ENCODE data around the gene PRDM16. TPM values are rescaled to one million over a fixed set of nuclear protein-coding genes. Genes with fewer than 3 reads are reported as not detected.

Gene PRDM16
- total RNA-seq, 1 experiment from 2014 or later: not detected

GRCh38 chr1:3261007-3261968, 192.3 kb downstream of the PRDM16 start:
- no peak for DNase-seq (ENCODE audit: low read depth)

GRCh38 chr1:3261969-3262579, 193.1 kb downstream of the PRDM16 start:
- peak; percentile 30 for DNase-seq (ENCODE audit: low read depth)

DNA sequence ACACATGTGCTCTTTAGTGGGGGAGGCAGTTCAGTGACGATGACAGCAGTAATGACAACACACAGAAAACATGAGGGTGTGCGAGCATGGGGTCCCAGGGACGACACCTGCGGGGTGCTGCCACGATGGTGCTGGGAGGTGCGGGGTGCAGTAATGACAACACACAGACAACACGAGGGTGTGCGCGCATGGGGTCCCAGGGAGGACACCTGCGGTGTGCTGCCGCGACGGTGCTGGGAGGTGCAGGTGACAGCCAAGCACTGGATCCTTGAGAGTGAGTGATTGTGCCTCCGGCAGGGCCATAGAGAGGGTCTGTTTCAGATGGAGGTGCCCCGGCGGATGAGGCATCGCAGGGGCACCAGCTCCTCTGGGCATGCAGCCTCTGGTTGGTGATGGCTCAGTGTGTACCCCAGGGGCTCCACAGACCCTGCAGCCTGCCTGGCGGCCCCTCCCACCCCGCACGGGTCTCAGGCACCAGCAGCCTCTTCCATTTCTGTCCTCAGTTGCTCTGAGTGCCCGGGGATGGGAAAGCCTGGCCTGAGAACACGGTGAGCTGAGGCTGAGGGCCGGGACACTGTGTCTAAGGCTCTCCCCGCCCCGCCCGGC, 193.8 kb downstream of the PRDM16 start:
- DNase-seq (ENCODE audit: low read depth): no peak

DNA sequence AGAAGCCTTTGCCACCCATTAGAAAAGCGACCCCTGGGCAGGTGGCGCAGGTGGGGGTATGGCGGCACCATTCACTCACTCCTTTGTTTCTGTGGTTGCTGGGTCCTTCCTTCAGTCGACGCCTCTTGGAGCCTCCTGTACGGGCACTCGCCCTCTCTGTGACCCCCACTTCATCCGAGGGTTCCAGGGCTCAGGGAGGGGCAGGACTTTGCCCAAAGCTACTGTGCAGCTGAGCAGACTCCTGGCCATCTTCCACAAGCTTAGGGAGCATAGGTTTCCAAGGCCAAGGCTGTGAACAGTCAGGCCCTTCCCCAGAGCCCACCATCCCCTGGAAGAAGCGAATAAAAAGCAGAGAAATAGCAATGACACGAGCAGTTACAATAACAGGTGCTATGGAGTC, 194.8 kb downstream of the PRDM16 start:
- DNase-seq (ENCODE audit: low read depth): no peak

- DNase-seq (ENCODE audit: low read depth): no peak
Observed at GRCh38 chr1:3264456-3264855, 195.5 kb downstream of the PRDM16 start.

DNA sequence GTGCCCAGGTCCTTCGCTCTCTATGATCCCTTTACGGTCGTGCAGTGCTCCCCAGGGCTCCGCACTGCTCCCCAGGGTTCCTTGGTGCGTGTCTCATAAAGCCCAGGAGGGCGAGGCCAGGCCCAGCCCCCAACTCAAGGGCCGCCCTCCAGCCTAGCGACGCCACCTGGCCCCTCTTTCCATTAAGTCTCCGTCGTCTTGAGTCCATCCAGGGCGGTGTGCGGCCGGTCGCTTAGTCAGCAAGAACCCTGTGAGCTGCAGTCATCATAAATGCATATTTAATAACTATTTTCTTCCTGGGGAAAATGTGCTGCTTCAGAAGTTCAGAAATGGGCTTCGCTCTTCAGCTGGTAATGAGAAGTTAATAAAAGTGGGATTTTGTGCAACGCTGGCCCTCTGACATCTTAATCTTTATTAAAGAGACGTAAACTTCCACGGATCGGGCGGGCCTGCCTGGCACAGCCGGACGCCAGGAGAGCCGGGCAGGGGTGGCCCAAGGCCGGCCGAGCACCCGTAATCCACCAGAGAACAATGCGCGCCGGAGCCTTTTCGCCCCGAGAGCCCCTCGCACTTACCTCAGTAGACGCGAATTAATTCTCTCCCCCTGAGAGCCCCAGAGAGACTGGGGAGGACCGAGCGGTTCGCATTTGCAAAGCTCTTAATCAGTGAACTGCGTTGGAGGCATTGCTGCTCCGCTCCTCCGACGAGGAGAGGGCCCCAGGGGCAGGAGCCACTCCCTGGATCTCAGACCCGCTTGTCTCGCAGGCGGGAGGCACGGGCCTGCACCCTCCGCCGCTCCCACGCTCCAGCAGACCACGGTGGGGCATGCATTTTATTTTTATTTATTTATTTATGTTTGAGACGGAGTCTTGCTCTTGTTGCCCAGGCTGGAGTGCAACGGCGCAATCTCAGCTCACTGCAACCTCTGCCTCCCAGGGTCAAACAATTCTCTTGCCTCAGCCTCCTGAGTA, 197.1 kb downstream of the PRDM16 start:
- DNase-seq (ENCODE audit: low read depth): no peak

GRCh38 chr1:3266870-3267549, 198.0 kb downstream of the PRDM16 start:
- no peak for DNase-seq (ENCODE audit: low read depth)

GRCh38 chr1:3267550-3268270, 198.7 kb downstream of the PRDM16 start:
- no peak for DNase-seq (ENCODE audit: low read depth)

- DNase-seq (ENCODE audit: low read depth): no peak
Observed at GRCh38 chr1:3268281-3268680, 199.3 kb downstream of the PRDM16 start.

- no peak for DNase-seq (ENCODE audit: low read depth)
Observed at GRCh38 chr1:3270403-3271245, 201.6 kb downstream of the PRDM16 start.

DNA sequence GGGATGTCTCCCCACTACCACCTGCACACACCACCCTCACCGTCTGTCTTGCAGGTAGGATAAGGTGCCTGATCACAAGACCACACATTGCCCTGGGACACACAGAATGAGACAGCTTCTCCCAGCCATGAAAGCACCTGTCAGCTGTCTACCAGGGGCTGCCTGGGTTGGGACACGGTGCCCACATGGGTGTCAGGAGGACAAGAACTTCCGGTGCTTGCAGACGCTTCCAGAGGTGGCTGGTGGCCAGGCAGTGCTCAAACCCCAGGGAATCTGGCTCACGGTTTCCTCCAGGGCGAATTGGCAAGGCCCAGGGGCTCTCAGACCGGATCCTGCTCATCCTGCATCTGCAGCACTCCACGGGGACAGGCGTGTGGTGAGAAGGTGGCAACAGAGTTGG, 202.9 kb downstream of the PRDM16 start:
- no peak for DNase-seq (ENCODE audit: low read depth)

GRCh38 chr1:3272321-3273045, 203.5 kb downstream of the PRDM16 start:
- DNase-seq (ENCODE audit: low read depth): no peak

GRCh38 chr1:3273447-3273846, 204.4 kb downstream of the PRDM16 start:
- no peak for DNase-seq (ENCODE audit: low read depth)

DNA sequence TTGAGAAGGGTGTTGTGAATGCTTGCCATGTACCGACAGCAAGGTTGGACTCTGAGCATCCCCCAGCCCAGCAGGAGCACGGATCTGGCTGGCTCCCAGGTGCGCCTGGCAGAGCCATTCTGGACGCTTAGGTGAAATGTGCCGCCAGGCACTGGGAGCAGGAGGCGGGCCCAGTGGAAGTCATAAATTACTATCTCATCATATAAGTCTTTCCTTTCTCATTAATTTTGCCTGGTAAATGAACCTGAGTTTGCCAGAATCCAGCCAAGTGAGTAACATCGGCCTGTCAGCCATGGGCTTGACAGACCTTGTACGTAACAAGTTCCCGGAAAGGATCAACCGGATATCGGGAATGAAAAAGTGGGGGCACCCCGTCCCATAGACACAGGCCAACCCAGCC, 206.0 kb downstream of the PRDM16 start:
- DNase-seq (ENCODE audit: low read depth): no peak

DNA sequence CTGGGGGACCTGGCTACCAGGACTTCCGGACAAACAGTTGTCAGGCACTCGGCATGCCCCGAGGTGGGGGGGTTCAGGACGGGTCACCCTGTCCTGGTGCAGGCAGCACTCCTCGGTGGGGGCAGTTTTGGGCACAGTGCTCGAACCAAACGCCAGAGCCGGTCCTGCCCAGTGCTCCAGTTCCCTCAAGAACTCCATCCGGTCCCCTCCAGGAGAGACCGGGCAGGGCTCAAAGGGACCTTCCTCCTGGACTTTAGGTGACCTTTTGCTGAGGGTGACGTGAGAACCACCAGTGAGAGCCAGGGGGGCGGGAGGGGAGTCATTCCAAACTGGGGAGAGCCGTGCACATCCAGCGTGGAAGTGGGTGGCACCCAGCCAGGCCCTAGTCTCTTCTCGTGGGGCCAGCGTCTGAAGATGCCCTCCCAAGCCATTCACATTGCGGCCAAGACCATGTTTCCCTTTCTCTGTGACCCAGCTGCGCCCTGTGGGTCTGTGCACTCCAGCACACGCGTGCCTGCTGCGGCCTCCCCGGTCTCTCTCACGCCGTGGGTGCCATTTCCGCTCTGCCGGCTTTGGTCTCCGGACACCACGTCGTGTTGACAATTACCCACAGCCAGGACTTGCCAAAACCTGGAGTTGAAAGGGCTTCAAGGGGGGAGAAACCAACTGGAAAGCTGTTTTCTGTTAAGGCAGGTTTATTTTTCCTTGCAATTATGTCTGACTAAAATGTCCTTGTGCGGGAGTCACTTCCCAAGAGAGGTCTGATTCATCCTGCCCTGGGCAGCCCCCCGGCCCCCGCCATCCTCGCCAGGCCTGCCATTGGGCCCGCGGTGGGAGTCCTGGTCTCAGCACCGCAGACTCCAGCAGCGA, 206.7 kb downstream of the PRDM16 start:
- DNase-seq (ENCODE audit: low read depth): peak; percentile 10

DNA sequence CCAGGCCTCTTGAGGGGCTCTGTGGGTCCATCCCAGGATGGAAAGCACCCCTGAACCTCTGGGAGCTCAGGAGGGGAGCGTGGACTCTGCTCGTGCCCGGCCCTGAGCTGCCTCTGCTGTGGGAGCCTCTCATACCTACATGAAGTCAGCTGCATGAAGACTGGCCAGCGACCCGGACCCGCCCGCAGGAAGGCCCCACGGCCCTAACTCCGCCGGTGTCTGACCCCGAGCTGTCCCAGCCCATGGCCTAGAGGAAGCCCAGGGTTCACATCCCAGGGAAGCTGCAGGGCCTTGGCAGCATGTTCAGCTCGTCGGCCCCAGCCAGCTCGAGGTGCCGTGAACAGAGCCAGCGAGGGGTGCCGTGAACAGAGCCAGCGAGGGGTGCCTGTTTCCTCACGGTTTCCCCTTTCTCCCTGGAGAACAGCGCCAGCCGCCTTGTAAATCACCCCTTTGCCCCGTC, 207.4 kb downstream of the PRDM16 start:
- no peak for DNase-seq (ENCODE audit: low read depth)

DNA sequence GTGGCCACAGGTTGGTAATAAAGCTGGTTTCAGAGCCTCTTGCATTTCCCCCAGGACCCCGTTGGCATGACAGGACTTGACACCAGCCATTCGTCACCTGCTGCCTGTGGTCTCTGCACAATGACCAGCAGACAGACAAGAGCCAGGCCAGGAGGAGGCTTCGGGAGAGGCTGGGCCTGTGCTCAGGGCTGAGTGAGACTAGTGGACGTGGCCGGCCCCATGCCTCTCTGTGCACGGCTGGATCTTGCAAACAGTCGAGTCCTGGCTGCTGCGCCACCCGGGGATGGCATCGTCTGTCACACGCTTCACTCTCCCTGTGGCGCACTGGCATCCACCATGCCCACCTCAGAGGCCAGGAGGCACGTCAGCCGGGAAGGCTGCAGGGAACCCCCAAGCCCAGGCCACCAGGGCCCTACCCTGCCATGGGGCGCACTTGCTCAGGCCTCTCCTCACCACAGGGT, 208.0 kb downstream of the PRDM16 start:
- no peak for DNase-seq (ENCODE audit: low read depth)
